ENCODE measurements around the gene NOXRED1.

The NOXRED1 gene

DNA sequence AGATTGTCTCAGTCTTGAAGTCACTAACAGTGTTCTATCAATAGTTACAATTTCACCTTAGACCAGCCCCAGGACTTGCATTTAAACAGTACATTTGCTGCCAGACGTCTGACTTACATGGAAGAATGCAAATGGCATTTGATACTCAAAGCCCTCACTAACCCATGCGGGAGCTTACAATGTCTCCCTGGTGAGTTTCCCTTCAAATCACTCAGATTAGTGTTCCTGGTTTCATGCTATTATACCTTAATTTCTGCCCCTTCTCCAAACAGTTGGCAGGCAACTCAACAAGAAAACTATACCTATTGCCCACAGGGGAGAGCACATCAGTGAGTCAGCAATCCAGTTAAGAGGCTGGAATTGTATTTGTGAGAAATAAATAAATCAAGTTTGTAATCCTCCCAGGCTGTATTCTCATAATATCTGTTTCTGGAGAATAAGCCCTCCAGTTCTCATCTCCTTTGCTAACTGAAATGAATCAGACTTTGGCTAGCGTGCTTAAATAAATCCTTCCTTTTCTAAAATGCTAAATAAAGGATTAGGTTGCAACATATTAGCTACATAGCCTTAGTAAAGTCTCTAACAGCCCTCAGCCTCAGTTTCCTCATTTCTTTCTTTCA lies 78.8 kb downstream of the NOXRED1 start:
- DNase-seq (ENCODE audit: low read depth), result no peak
